HEK293 (cell line): Measurements from ENCODE around the gene GLI1.

ENCODE experiments used
- FEZF1 ChIP-seq: fragments of 450-650 bp; formaldehyde crosslinking; IDR thresholded peaks from 2 replicates; pipeline ENCODE4 v1.5.1; 2016; ENCODE audit warnings: missing biosample characterization, missing genetic modification characterization
- KLF1 ChIP-seq: fragments of 450-650 bp; formaldehyde crosslinking; IDR thresholded peaks from 2 replicates; pipeline ENCODE4 v1.5.1; 2016; ENCODE audit warnings: missing biosample characterization, missing genetic modification characterization
- KLF7 ChIP-seq: fragments of 450-650 bp; formaldehyde crosslinking; IDR thresholded peaks from 2 replicates; pipeline ENCODE4 v1.5.1; 2016; ENCODE audit warnings: missing biosample characterization, missing genetic modification characterization, borderline replicate concordance
- KLF9 ChIP-seq: fragments of 450-650 bp; formaldehyde crosslinking; IDR thresholded peaks from 2 replicates; pipeline ENCODE4 v1.5.1; 2016; ENCODE audit warnings: missing biosample characterization, missing genetic modification characterization, low read depth
- PRDM4 ChIP-seq: fragments of 450-650 bp; formaldehyde crosslinking; IDR thresholded peaks from 2 replicates; pipeline ENCODE4 v1.5.1; 2017; ENCODE audit warnings: missing biosample characterization, missing genetic modification characterization
- SP3 ChIP-seq: fragments of 450-650 bp; formaldehyde crosslinking; IDR thresholded peaks from 2 replicates; pipeline ENCODE4 v1.5.1; 2016; ENCODE audit warnings: missing biosample characterization, missing genetic modification characterization
- ZBTB11 ChIP-seq: fragments of 450-650 bp; formaldehyde crosslinking; conservative IDR thresholded peaks from 2 replicates; pipeline ENCODE4 v1.5.1; 2016; ENCODE audit warnings: low read depth, missing biosample characterization, missing genetic modification characterization
- ZBTB20 ChIP-seq: fragments of 450-650 bp; formaldehyde crosslinking; IDR thresholded peaks from 2 replicates; pipeline ENCODE4 v1.5.1; 2016; ENCODE audit warnings: missing biosample characterization, missing genetic modification characterization
- ZBTB8A ChIP-seq: fragments of 450-650 bp; formaldehyde crosslinking; IDR thresholded peaks from 2 replicates; pipeline ENCODE4 v1.5.1; 2016; ENCODE audit warnings: missing biosample characterization, missing genetic modification characterization
- ZNF2 ChIP-seq: fragments of 450-650 bp; formaldehyde crosslinking; IDR thresholded peaks from 2 replicates; pipeline ENCODE4 v1.5.1; 2016; ENCODE audit warnings: missing biosample characterization, missing genetic modification characterization
- ZNF223 ChIP-seq: fragments of 450-650 bp; formaldehyde crosslinking; IDR thresholded peaks from 2 replicates; pipeline ENCODE4 v1.5.1; 2016; ENCODE audit warnings: missing biosample characterization, missing genetic modification characterization
- ZNF24 ChIP-seq: fragments of 450-650 bp; formaldehyde crosslinking; IDR thresholded peaks from 2 replicates; pipeline ENCODE4 v1.5.1; 2016; ENCODE audit warnings: missing biosample characterization, missing genetic modification characterization
- ZNF266 ChIP-seq: fragments of 450-650 bp; formaldehyde crosslinking; IDR thresholded peaks from 2 replicates; pipeline ENCODE4 v1.5.1; 2016; ENCODE audit warnings: missing biosample characterization, missing genetic modification characterization, low read depth
- ZNF341 ChIP-seq: fragments of 450-650 bp; formaldehyde crosslinking; IDR thresholded peaks from 2 replicates; pipeline ENCODE4; 2016; ENCODE audit warnings: low read depth, missing biosample characterization, missing genetic modification characterization
- ZNF354C ChIP-seq: fragments of 450-650 bp; formaldehyde crosslinking; IDR thresholded peaks from 2 replicates; pipeline ENCODE4 v1.5.1; 2016; ENCODE audit warnings: missing biosample characterization, missing genetic modification characterization, low read depth, borderline replicate concordance
- ZNF362 ChIP-seq: fragments of 450-650 bp; formaldehyde crosslinking; IDR thresholded peaks from 2 replicates; pipeline ENCODE4 v1.5.1; 2016; ENCODE audit warnings: missing biosample characterization, missing genetic modification characterization
- ZNF394 ChIP-seq: fragments of 450-650 bp; formaldehyde crosslinking; IDR thresholded peaks from 2 replicates; pipeline ENCODE4 v1.5.1; 2016; ENCODE audit warnings: missing biosample characterization, missing genetic modification characterization, mild to moderate bottlenecking, moderate library complexity, borderline replicate concordance
- ZNF530 ChIP-seq: fragments of 450-650 bp; formaldehyde crosslinking; IDR thresholded peaks from 2 replicates; pipeline ENCODE4 v1.5.1; 2016; ENCODE audit warnings: low read depth, missing biosample characterization, missing genetic modification characterization
- ZNF580 ChIP-seq: fragments of 450-650 bp; formaldehyde crosslinking; IDR thresholded peaks from 2 replicates; pipeline ENCODE4 v1.5.1; 2016; ENCODE audit warnings: missing biosample characterization, missing genetic modification characterization
- ZNF629 ChIP-seq: fragments of 450-650 bp; formaldehyde crosslinking; IDR thresholded peaks from 2 replicates; pipeline ENCODE4 v1.5.1; 2017; ENCODE audit warnings: missing biosample characterization, missing genetic modification characterization
- ZNF639 ChIP-seq: fragments of 450-650 bp; formaldehyde crosslinking; IDR thresholded peaks from 2 replicates; pipeline ENCODE4 v1.5.1; 2016; ENCODE audit warnings: missing biosample characterization, missing genetic modification characterization
- ZNF660 ChIP-seq: fragments of 450-650 bp; IDR thresholded peaks from 2 replicates; pipeline ENCODE4 v1.5.1; 2018; ENCODE audit warnings: missing biosample characterization, mild to moderate bottlenecking, missing genetic modification characterization
- ZNF692 ChIP-seq: fragments of 450-650 bp; formaldehyde crosslinking; IDR thresholded peaks from 2 replicates; pipeline ENCODE4 v1.5.1; 2016; ENCODE audit warnings: missing biosample characterization, missing genetic modification characterization
- ZNF704 ChIP-seq: fragments of 450-650 bp; formaldehyde crosslinking; IDR thresholded peaks from 2 replicates; pipeline ENCODE4 v1.5.1; 2016; ENCODE audit warnings: missing biosample characterization, missing genetic modification characterization
- ZNF76 ChIP-seq: fragments of 450-650 bp; formaldehyde crosslinking; IDR thresholded peaks from 2 replicates; pipeline ENCODE4; 2016; ENCODE audit warnings: low read depth, missing biosample characterization, missing genetic modification characterization, borderline replicate concordance
- ZXDB ChIP-seq: fragments of 450-650 bp; formaldehyde crosslinking; IDR thresholded peaks from 2 replicates; pipeline ENCODE4 v1.5.1; 2016; ENCODE audit warnings: missing biosample characterization, missing genetic modification characterization

GLI1 gene

GRCh38 chr12:57487597-57488401 is 28.2 kb downstream of the GLI1 start, which contains the start of gene MARS1 (continued):
- TF ChIP-seq ZNF580 (tag by site-specific recombination) (peak; percentile 64), FEZF1 (tag by site-specific recombination) (peak; percentile 49), KLF9 (tag by site-specific recombination) (peak; percentile 81), ZNF76 (peak; percentile 96), ZNF704 (tag by site-specific recombination) (peak; percentile 80; the same call in 1 of the 2 replicates), ZXDB (tag by site-specific recombination) (peak; percentile 66; the same call in 1 of the 2 replicates), KLF1 (tag by site-specific recombination) (peak; percentile 75; the same call in 1 of the 2 replicates), ZNF639 (peak; percentile 72), ZNF692 (tag by site-specific recombination) (peak; percentile 42; the same call in 1 of the 2 replicates), ZNF660 (tag by site-specific recombination) (peak; percentile 61; the same call in 1 of the 2 replicates), ZNF629 (tag by site-specific recombination) (peak; percentile 83), ZBTB20 (tag by site-specific recombination) (peak; percentile 38; the same call in 1 of the 2 replicates), ZBTB8A (tag by site-specific recombination) (peak; percentile 59; the same call in 1 of the 2 replicates), ZNF394 (peak; percentile 20), ZNF362 (tag by site-specific recombination) (peak; percentile 100), ZNF354C (tag by site-specific recombination) (0 out of 2 replicates have a peak, but pooled peaks have one; percentile 29), PRDM4 (peak; percentile 37), ZNF24 (tag by site-specific recombination) (peak; percentile 68; the same call in 1 of the 2 replicates), SP3 (tag by site-specific recombination) (peak; percentile 82), ZNF223 (tag by site-specific recombination) (no peak), ZNF266 (tag by site-specific recombination) (0 out of 2 replicates have a peak, but pooled peaks have one; percentile 14), KLF7 (tag by site-specific recombination) (peak; percentile 94), ZNF530 (no peak), ZNF2 (tag by site-specific recombination) (no peak; the same call in 1 of the 2 replicates), ZNF341 (tag by site-specific recombination) (peak; percentile 82), ZBTB11 (tag by site-specific recombination) (peak; percentile 88)
